Smooth muscle cell (in vitro differentiated cells): ENCODE data around the gene COMMD10. TPM values are rescaled to one million over a fixed set of nuclear protein-coding genes. Genes with fewer than 3 reads are reported as not detected.
A peak's percentile ranks its signal among the peaks of the same experiment; 100 is the strongest.

Experiments
- DNase-seq: peaks from one replicate; lab custom pipeline; 2025; ENCODE audit not compliant: unreplicated experiment; lab: John Stamatoyannopoulos, UW
- H2AFZ ChIP-seq: fragments of 200-600 bp; sonication (generic); 2 replicates; pipeline ENCODE4 v1.6.0; 2016; ENCODE audit warnings: antibody characterized with exemption, low read depth, mild to moderate bottlenecking
- H3F3A ChIP-seq: fragments of 200-600 bp; sonication (generic); 2 replicates; pipeline ENCODE4 v1.6.0; 2017; ENCODE audit warnings: antibody characterized with exemption, low read depth
- H3K27ac ChIP-seq: fragments of 200-600 bp; sonication (generic); 2 replicates; pipeline ENCODE4 v1.5.1; 2016; ENCODE audit warnings: low read depth, mild to moderate bottlenecking
- H3K27me3 ChIP-seq: fragments of 200-600 bp; sonication (generic); 2 replicates; pipeline ENCODE4 v1.6.1; 2016; ENCODE audit warnings: low read depth, mild to moderate bottlenecking
- H3K36me3 ChIP-seq: fragments of 200-600 bp; sonication (generic); 2 replicates; pipeline ENCODE4 v1.5.1; 2016; ENCODE audit warnings: low read depth
- H3K4me1 ChIP-seq: fragments of 200-600 bp; sonication (generic); 2 replicates; pipeline ENCODE4 v1.5.1; 2016; ENCODE audit warnings: low read depth
- H3K4me2 ChIP-seq: fragments of 200-600 bp; sonication (generic); 2 replicates; pipeline ENCODE4 v1.6.0; 2016; ENCODE audit warnings: mild to moderate bottlenecking
- H3K4me3 ChIP-seq: fragments of 200-600 bp; sonication (generic); 2 replicates; pipeline ENCODE4 v1.5.1; 2016; ENCODE audit warnings: mild to moderate bottlenecking
- H3K79me2 ChIP-seq: fragments of 200-600 bp; sonication (generic); 2 replicates; pipeline ENCODE4 v1.6.0; 2016; ENCODE audit warnings: low read depth, mild to moderate bottlenecking
- H3K9ac ChIP-seq: fragments of 200-600 bp; sonication (generic); 2 replicates; pipeline ENCODE4 v1.6.0; 2016; ENCODE audit warnings: low read depth
- H3K9me3 ChIP-seq: fragments of 200-600 bp; sonication (generic); replicated peaks from 2 replicates; pipeline ENCODE4 v1.5.1; 2016; ENCODE audit warnings: low read depth
- H4K20me1 ChIP-seq: fragments of 200-600 bp; sonication (generic); 2 replicates; pipeline ENCODE4 v1.6.0; 2016; ENCODE audit warnings: low read depth
- WGBS: methylation state at CpG from one replicate; pipeline ENCODE4 v1.1.7; 2016; ENCODE audit warnings: low lambda C conversion rate; 5-methylcytosine and 5-hydroxymethylcytosine counted together
- polyA plus RNA-seq: library from polyadenylated mRNA; unstranded; fragments of >200 nt; fragmentation: Nextera tagmentation; extraction: Ambion mirVana; gene quantifications from 2 replicates; pipeline ENCODE4 v1.2.1, GENCODE V29; 2016
- total RNA-seq: library from RNA; depleted of rRNA; stranded (reverse); fragments of >200 nt; gene quantifications from 2 replicates; pipeline ENCODE4 v1.2.3, GENCODE V29; 2014
- TF ChIP-seq, protein P1 (sequence below): fragments of 200-600 bp; sonication (generic); IDR thresholded peaks from 2 replicates; pipeline ENCODE4 v1.5.1; 2017; ENCODE audit warnings: borderline replicate concordance, mild to moderate bottlenecking, antibody characterized with exemption; ENCODE audit not compliant: insufficient read depth, poor library complexity, severe bottlenecking

Gene COMMD10
- total and polyA plus RNA-seq, 2 experiments from 2014 or later = 28.4 to 40.4 TPM

DNA sequence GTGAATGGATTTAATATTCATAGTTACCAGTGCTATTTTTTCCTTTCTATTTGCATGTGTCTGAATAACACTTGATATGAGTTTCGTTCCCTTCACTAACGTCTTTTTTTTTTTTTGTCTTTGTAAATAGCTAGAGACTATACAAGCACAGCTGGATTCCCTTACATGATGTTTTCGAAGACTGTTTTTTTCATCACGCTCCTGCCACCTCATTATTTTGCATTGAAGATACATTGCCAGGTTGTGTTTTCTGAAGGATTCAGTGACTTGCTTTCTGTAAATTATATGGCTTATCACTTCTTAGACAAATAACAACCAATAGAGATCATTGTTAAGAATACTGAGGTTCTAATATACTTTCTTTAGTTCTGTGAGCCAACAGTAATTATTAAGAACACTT, 207.5 kb downstream of the COMMD10 start:
- H3K4me2 ChIP-seq = no peak overlapping the region
- no peaks in the 10 kb centered on the region for H3F3A ChIP-seq
- peak overlapping the region; percentile 14 for H3K27ac ChIP-seq
- no peaks in the 10 kb centered on the region for H3K4me1 ChIP-seq
- TF ChIP-seq, protein P1, sequence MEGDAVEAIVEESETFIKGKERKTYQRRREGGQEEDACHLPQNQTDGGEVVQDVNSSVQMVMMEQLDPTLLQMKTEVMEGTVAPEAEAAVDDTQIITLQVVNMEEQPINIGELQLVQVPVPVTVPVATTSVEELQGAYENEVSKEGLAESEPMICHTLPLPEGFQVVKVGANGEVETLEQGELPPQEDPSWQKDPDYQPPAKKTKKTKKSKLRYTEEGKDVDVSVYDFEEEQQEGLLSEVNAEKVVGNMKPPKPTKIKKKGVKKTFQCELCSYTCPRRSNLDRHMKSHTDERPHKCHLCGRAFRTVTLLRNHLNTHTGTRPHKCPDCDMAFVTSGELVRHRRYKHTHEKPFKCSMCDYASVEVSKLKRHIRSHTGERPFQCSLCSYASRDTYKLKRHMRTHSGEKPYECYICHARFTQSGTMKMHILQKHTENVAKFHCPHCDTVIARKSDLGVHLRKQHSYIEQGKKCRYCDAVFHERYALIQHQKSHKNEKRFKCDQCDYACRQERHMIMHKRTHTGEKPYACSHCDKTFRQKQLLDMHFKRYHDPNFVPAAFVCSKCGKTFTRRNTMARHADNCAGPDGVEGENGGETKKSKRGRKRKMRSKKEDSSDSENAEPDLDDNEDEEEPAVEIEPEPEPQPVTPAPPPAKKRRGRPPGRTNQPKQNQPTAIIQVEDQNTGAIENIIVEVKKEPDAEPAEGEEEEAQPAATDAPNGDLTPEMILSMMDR = no peak
- no peaks in the 10 kb centered on the region for H3K27me3 ChIP-seq
- H3K36me3 ChIP-seq = peaks cover 1% of the 10 kb centered on the region
- WGBS = 87% methylated on average over 4 of the region's 4 CpGs
- no peak overlapping the region for H3K9ac ChIP-seq
- H3K4me3 ChIP-seq = no peak overlapping the region
- no peaks in the 10 kb centered on the region for H3K79me2 ChIP-seq
- DNase-seq = no peak
- no peaks in the 10 kb centered on the region for H3K9me3 ChIP-seq
- H2AFZ ChIP-seq = no peak overlapping the region
- H4K20me1 ChIP-seq = no peaks in the 10 kb centered on the region

DNA sequence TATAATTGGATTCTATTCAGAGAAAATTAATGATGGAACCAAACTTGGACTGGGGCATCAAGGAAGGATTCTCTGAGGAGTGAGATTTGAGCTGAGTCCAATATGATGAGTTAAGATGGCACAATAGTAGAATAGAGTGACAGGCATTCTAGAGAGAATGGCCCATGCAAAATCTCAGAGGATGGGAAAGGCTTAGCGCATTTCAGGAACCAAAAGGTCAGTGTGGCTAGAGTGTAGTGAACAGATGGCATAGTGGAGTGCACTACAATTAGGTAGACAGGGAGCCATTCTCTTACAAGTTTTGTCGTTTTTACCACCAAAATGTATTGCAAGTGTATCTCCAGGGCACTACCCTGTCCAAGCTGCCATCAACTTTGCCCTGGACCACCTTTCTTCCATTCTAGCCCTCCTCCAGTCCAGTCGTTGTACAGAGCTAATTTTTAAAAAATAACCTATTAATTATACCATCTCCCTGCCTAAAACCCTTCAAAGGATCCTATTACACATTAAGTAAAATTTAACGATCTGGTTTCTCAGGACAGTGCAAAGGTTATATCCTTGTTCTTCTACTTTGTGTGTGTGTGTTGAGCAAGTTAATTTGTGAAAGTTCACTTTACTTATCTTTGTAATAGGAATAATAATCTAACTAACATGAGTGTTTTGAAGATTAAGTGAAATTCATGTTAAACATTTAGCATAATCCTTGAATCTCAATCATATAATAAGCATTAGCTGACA, 211.7 kb downstream of the COMMD10 start:
- Histone ChIP-seq H3K4me1 (no peaks in the 10 kb centered on the region), H2AFZ (no peak overlapping the region)

DNA sequence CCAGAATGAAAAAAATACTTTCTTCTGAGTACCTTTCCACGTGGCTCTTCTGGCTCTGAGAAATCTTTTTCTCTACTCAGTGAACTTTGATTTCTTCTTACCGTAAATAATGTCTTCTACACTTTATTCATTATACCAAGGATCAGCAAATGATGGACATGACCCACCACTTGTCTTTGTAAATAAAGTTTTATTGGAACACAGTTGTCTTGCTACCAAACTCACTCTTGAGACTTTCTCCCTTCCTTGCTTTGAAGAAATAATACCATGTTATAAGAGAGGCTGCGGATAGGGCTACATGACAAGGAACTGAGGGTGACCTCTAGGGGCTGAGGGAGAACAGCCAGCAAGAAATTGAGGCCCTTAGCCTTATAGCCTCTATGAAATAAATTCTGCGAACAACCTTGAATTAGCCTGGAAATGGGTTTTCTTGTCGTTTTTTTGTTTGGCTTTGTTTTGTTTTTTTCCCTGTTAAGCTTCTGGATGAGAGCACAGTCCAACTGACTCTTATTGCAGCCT, 212.5 kb downstream of the COMMD10 start:
- Histone ChIP-seq H3F3A (no peaks in the 10 kb centered on the region), H3K27ac (no peak overlapping the region), H3K4me1 (no peaks in the 10 kb centered on the region), H3K4me2 (no peak overlapping the region), H2AFZ (no peak overlapping the region), H3K36me3 (peaks cover 11% of the 10 kb centered on the region), H3K9me3 (peaks cover 9% of the 10 kb centered on the region), H3K27me3 (no peaks in the 10 kb centered on the region), H3K79me2 (no peaks in the 10 kb centered on the region), H3K9ac (no peak overlapping the region), H4K20me1 (no peaks in the 10 kb centered on the region), H3K4me3 (no peak overlapping the region)
- WGBS = 86% methylated on average over 5 of the region's 5 CpGs
- TF ChIP-seq, protein P1 = no peak
- no peak for DNase-seq

More for the DNA sequence above, 211.7 kb downstream of the COMMD10 start:
- H3K4me2 ChIP-seq = no peak overlapping the region
- H4K20me1 ChIP-seq = no peaks in the 10 kb centered on the region
- peaks cover 11% of the 10 kb centered on the region for H3K36me3 ChIP-seq
- no peak overlapping the region for H3K27ac ChIP-seq
- H3K4me3 ChIP-seq = no peak overlapping the region
- no peaks in the 10 kb centered on the region for H3F3A ChIP-seq
- H3K9ac ChIP-seq = no peak overlapping the region
- WGBS = 97% methylated on average over 4 of the region's 4 CpGs
- TF ChIP-seq, protein P1 = no peak
- H3K27me3 ChIP-seq = no peaks in the 10 kb centered on the region
- H3K9me3 ChIP-seq = peaks cover 9% of the 10 kb centered on the region
- no peaks in the 10 kb centered on the region for H3K79me2 ChIP-seq
- DNase-seq = no peak
